Testis (tissue), 3 donors: Measurements from ENCODE around the gene BABAM2. TPM values are rescaled to one million over a fixed set of nuclear protein-coding genes. Genes with fewer than 3 reads are reported as not detected.
"Not testable (repeated sequence)": the region's sequence is repeated elsewhere in the genome, so short reads cannot be mapped to it uniquely, and the experiment has no call there.

Experiments
- DNase-seq: peaks from one replicate; pipeline ENCODE4 v3.0.0-alpha.2; 2019
- H3K27ac ChIP-seq, 2 donors: fragments of 200-600 bp; sonication (generic); one replicate each; pipeline ENCODE4 v1.5.1; 2019
- H3K27me3 ChIP-seq: fragments of 200-600 bp; sonication (generic); one replicate; pipeline ENCODE4 v1.5.1; 2019
- H3K36me3 ChIP-seq: fragments of 200-600 bp; sonication (generic); one replicate; pipeline ENCODE4 v1.5.1; 2017; ENCODE audit warnings: low read depth; ENCODE audit errors: missing control alignments
- H3K4me1 ChIP-seq: fragments of 200-600 bp; sonication (generic); one replicate; pipeline ENCODE4 v1.5.1; 2019
- H3K4me3 ChIP-seq, 2 donors: fragments of 200-600 bp; sonication (generic); one replicate each; pipeline ENCODE4 v1.5.1; 2017 to 2019
- H3K9me3 ChIP-seq: fragments of 200-600 bp; sonication (generic); one replicate; pipeline ENCODE4 v1.5.1; 2017
- POLR2A ChIP-seq: fragments of 450-650 bp; IDR thresholded peaks from one replicate; pipeline ENCODE4 v1.6.1; 2017; ENCODE audit warnings: antibody characterized with exemption, mild to moderate bottlenecking, moderate library complexity
- WGBS, 2 donors: methylation state at CpG; one replicate each; pipeline ENCODE4 v1.1.5; 2018; 5-methylcytosine and 5-hydroxymethylcytosine counted together
- intact Hi-C: fragments of 100-400 bp; cut with DNase I; formaldehyde crosslinking; loops from one replicate; pipeline ENCODE4 v1.15.1; 2023; ENCODE audit warnings: low total_unique reads
- polyA plus RNA-seq: library from polyadenylated mRNA; stranded (reverse); fragments of 350-450 nt; fragmentation: Illumina TruSeq; extraction: RNeasy Lipid Tissue Mini Kit (QIAGEN cat#74804); gene quantifications from one replicate; pipeline ENCODE4 v1.2.3, GENCODE V29; 2014; ENCODE audit warnings: low read depth, low replicate concordance; ENCODE audit not compliant: insufficient read depth
- total RNA-seq, 2 donors: library from RNA; depleted of rRNA; stranded (reverse); fragments of >200 nt; gene quantifications; one replicate each; pipeline ENCODE4 v1.2.3, GENCODE V29; 2016
- TF ChIP-seq, protein P1 (sequence below), 3 experiments: fragments of 450-650 bp in 2 of 3; fragments of 200-600 bp in 1 of 3; sonication (generic) in 1 of 3; IDR thresholded peaks; one replicate each; pipeline ENCODE4 v1.5.1; 2016 to 2019; ENCODE audit warnings: antibody characterized with exemption in 3 of 3, mild to moderate bottlenecking in 2 of 3, moderate library complexity in 1 of 3

The BABAM2 gene
- total and polyA plus RNA-seq, 3 donors from 2014 or later: 49.2 to 70.6 (median 59.1) TPM

DNA sequence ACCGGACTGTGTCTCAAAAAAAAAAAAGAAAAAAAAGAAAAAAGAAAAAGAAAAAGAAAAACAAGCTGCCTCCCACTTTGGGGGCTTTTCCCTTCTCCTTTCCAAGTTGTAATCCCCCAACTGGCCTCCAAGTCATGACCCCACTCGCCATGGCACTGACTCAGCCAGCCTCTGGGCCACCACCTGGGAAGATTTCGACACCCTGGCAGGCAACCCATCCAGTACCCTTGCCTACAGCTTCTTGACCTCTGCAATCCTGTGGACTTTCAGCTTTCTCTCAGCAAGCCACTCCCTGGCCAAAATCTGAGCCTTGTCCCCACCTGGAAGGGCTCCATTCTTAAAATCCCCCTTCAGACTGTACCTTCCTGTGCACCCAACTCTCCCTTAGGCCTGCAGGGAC is 479.8 kb downstream of the BABAM2 start:
- H3K27me3 ChIP-seq: no peaks in the 10 kb centered on the region
- no peak overlapping the region for H3K27ac ChIP-seq
- no peak for TF ChIP-seq POLR2A
- TF ChIP-seq, protein P1, sequence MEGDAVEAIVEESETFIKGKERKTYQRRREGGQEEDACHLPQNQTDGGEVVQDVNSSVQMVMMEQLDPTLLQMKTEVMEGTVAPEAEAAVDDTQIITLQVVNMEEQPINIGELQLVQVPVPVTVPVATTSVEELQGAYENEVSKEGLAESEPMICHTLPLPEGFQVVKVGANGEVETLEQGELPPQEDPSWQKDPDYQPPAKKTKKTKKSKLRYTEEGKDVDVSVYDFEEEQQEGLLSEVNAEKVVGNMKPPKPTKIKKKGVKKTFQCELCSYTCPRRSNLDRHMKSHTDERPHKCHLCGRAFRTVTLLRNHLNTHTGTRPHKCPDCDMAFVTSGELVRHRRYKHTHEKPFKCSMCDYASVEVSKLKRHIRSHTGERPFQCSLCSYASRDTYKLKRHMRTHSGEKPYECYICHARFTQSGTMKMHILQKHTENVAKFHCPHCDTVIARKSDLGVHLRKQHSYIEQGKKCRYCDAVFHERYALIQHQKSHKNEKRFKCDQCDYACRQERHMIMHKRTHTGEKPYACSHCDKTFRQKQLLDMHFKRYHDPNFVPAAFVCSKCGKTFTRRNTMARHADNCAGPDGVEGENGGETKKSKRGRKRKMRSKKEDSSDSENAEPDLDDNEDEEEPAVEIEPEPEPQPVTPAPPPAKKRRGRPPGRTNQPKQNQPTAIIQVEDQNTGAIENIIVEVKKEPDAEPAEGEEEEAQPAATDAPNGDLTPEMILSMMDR (IDR thresholded peaks at IDR 0.05): no peak
- intact Hi-C loops: no loop called here
- DNase-seq: no peak
- no peaks in the 10 kb centered on the region for H3K4me1 ChIP-seq
- no peaks in the 10 kb centered on the region for H3K9me3 ChIP-seq
- H3K36me3 ChIP-seq: no peaks in the 10 kb centered on the region
- 93 to 97% methylated on average over 3 of the region's 3 CpGs for WGBS, 2 donors
- no peak overlapping the region for H3K4me3 ChIP-seq

GRCh38 chr2:28371728-28372127 is 481.2 kb downstream of the BABAM2 start:
- DNase-seq, H3K27me3 ChIP-seq, intact Hi-C loops, H3K27ac ChIP-seq, H3K9me3 ChIP-seq, H3K4me3 ChIP-seq, H3K36me3 ChIP-seq, H3K4me1 ChIP-seq: not testable (repeated sequence)
- WGBS, 2 donors: 78 to 89% methylated on average over 4 of the region's 4 CpGs

- intact Hi-C loops: no loop called here
- 94 to 96% methylated on average over 4 of the region's 4 CpGs for WGBS, 2 donors
- Histone ChIP-seq H3K27me3 (no peaks in the 10 kb centered on the region), H3K27ac (no peak overlapping the region), H3K4me3 (no peak overlapping the region), H3K36me3 (no peaks in the 10 kb centered on the region), H3K9me3 (no peaks in the 10 kb centered on the region), H3K4me1 (no peaks in the 10 kb centered on the region)
- no peak for DNase-seq
- TF ChIP-seq, protein P1 (IDR thresholded peaks at IDR 0.05): no peak
- no peak for TF ChIP-seq POLR2A
Observed at GRCh38 chr2:28373854-28374253, 483.3 kb downstream of the BABAM2 start.

DNA sequence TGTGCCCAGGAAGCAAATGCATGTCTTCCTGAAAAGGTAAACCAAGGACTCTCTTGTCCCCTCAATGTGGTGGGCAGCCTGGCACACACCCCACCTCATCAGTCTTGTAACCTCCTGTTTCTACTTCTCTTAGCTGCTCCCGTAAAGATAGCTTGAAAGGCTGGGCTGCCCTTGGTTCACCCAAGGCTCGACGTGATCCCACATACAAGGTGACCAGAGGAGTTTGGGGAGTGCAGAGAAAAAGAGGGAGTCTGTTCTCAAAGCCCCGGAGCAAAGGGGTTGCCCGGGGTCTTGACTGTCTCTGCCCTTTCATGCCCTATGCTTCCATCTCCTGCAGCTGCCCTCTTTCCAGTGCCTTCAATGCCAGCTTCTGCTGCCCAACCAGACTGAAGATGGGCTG is 483.8 kb downstream of the BABAM2 start:
- H3K27ac ChIP-seq: no peak overlapping the region
- H3K9me3 ChIP-seq: no peaks in the 10 kb centered on the region
- WGBS, 2 donors: 86 to 89% methylated on average over 3 to 5 of the region's 5 CpGs
- no peaks in the 10 kb centered on the region for H3K36me3 ChIP-seq
- intact Hi-C loops: no loop called here
- no peaks in the 10 kb centered on the region for H3K4me1 ChIP-seq
- H3K4me3 ChIP-seq: no peak overlapping the region
- no peaks in the 10 kb centered on the region for H3K27me3 ChIP-seq
- DNase-seq: no peak
- TF ChIP-seq, protein P1 (IDR thresholded peaks at IDR 0.05): no peak
- TF ChIP-seq POLR2A: no peak

DNA sequence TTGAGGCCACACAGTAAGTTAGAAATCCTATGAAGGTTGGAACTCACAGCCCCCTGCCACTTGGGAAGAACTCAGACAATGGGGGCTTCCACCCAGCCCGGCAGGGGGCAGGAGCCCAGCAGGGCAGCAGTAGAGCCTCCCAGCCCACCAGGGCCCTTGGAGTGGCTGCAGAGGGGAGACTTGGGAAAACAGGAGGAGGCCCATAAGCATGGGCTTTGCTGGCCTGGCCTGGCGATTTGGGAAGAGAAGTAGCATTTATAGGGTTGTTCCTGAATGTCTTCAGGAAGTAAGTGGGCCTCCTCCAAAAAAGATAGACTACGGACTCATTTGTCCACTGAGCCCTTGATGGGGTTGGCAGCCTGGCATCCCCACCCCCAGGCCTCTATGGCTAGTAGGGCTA is 484.7 kb downstream of the BABAM2 start:
- 86 to 89% methylated on average over 3 of the region's 3 CpGs for WGBS, 2 donors
- intact Hi-C loops: no loop called here
- TF ChIP-seq, protein P1 (IDR thresholded peaks at IDR 0.05): no peak
- TF ChIP-seq POLR2A: no peak
- Histone ChIP-seq H3K27ac (no peak overlapping the region), H3K27me3 (no peaks in the 10 kb centered on the region), H3K4me3 (no peak overlapping the region), H3K4me1 (no peaks in the 10 kb centered on the region), H3K9me3 (no peaks in the 10 kb centered on the region), H3K36me3 (no peaks in the 10 kb centered on the region)
- no peak for DNase-seq
